Astrocyte (in vitro differentiated cells and primary cell): Measurements from ENCODE around the gene EP400.

Source experiments
- CTCF ChIP-seq: IDR thresholded peaks from 2 replicates; pipeline ENCODE4 v1.5.1; 2011; ENCODE audit warnings: low read depth, mild to moderate bottlenecking, inconsistent platforms, low read length, moderate library complexity; ENCODE audit not compliant: insufficient read depth
- EZH2 ChIP-seq: IDR thresholded peaks from 2 replicates; pipeline ENCODE4 v1.6.1; 2012; ENCODE audit warnings: mild to moderate bottlenecking, low read length, inconsistent platforms; ENCODE audit not compliant: insufficient read depth

- TF ChIP-seq CTCF (no peak), EZH2 (no peak)
These were observed 116.6 kb downstream of the EP400 start for GRCh38 chr12:132066345-132066685.
